HepG2 (cell line): ENCODE data around the gene TRPT1. TPM values are rescaled to one million over a fixed set of nuclear protein-coding genes. Genes with fewer than 3 reads are reported as not detected.
A peak's percentile ranks its signal among the peaks of the same experiment; 100 is the strongest.

ENCODE experiments used
- ETV5 ChIP-seq: IDR thresholded peaks from 2 replicates; pipeline ENCODE4 v1.6.1; 2018; ENCODE audit warnings: missing biosample characterization, missing genetic modification reagents, inconsistent platforms, borderline replicate concordance
- HMGA1 ChIP-seq: sonication (generic); formaldehyde crosslinking; conservative IDR thresholded peaks from 2 replicates; pipeline ENCODE4 v1.4.0; 2020; ENCODE audit warnings: missing genetic modification reagents
- HNF4A ChIP-seq: sonication (generic); formaldehyde crosslinking; IDR thresholded peaks from 2 replicates; pipeline ENCODE4 v1.4.0; 2020; ENCODE audit warnings: missing genetic modification reagents
- KDM3A ChIP-seq: IDR thresholded peaks from 2 replicates; pipeline ENCODE4 v1.6.1; 2018; ENCODE audit warnings: low read depth, missing compliant biosample characterization
- MEIS2 ChIP-seq: sonication (generic); formaldehyde crosslinking; IDR thresholded peaks from 2 replicates; pipeline ENCODE4 v1.9.0; 2021; ENCODE audit warnings: mild to moderate bottlenecking, missing genetic modification reagents
- NAIF1 ChIP-seq: sonication (generic); formaldehyde crosslinking; IDR thresholded peaks from 2 replicates; pipeline ENCODE4 v1.5.0; 2020; ENCODE audit warnings: mild to moderate bottlenecking, missing genetic modification reagents, borderline replicate concordance
- SIN3A ChIP-seq: IDR thresholded peaks from 2 replicates; pipeline ENCODE4 v1.6.1; 2011; ENCODE audit warnings: low read depth, mild to moderate bottlenecking, control low read depth, low read length, borderline replicate concordance
- ZFYVE20 ChIP-seq: sonication (generic); formaldehyde crosslinking; IDR thresholded peaks from 2 replicates; pipeline ENCODE4 v1.8.0; 2023; ENCODE audit warnings: low read depth, mild to moderate bottlenecking, moderate library complexity, missing genetic modification reagents, borderline replicate concordance
- ZNF33A ChIP-seq: sonication (generic); formaldehyde crosslinking; IDR thresholded peaks from 2 replicates; pipeline ENCODE4 v1.5.1; 2020; ENCODE audit warnings: missing genetic modification reagents, mild to moderate bottlenecking, moderate library complexity, borderline replicate concordance
- ZNF468 ChIP-seq: sonication (generic); formaldehyde crosslinking; IDR thresholded peaks from 2 replicates; pipeline ENCODE4 v1.8.0; 2022; ENCODE audit warnings: mild to moderate bottlenecking, moderate library complexity, missing genetic modification reagents
- ZNF589 ChIP-seq: sonication (generic); formaldehyde crosslinking; conservative IDR thresholded peaks from 2 replicates; pipeline ENCODE4 v1.8.0; 2022; ENCODE audit warnings: mild to moderate bottlenecking, moderate library complexity, missing genetic modification reagents
- ZSCAN30 ChIP-seq: sonication (generic); formaldehyde crosslinking; IDR thresholded peaks from 2 replicates; pipeline ENCODE4 v1.5.0; 2020; ENCODE audit warnings: mild to moderate bottlenecking, missing genetic modification reagents
- polyA plus RNA-seq, 8 experiments: library from polyadenylated mRNA; depleted of rRNA in 3 of 8; stranded (reverse) in 7 of 8; unstranded in 1 of 8; fragments of >200 nt; fragmentation: Illumina TruSeq in 4 of 8; extraction: Trizol in 4 of 8; gene quantifications; 2 replicates each; pipeline versions ENCODE4 v1.2.1 to v1.2.3, GENCODE V29; 2011 to 2016; ENCODE audit warnings: low read depth in 4 of 8, missing spikeins in 1 of 8, mixed read lengths in 1 of 8; ENCODE audit not compliant: insufficient read depth in 1 of 8
- total RNA-seq, 5 experiments: library from RNA; depleted of rRNA; stranded (reverse); fragments of >200 nt; fragmentation: Illumina TruSeq; extraction: Trizol; gene quantifications; 2 replicates each; pipeline ENCODE4 v1.2.3, GENCODE V29; 2016; ENCODE audit warnings: low read depth in 1 of 5
- TF ChIP-seq, protein P1 (sequence below), 2 experiments: sonication (generic) in 1 of 2; formaldehyde crosslinking in 1 of 2; IDR thresholded peaks; 2 replicates each; pipeline versions ENCODE4 v1.4.0 to v1.6.1; 2018 to 2020; ENCODE audit warnings: missing genetic modification reagents in 2 of 2, borderline replicate concordance in 1 of 2, low read depth in 1 of 2, mild to moderate bottlenecking in 1 of 2, missing biosample characterization in 1 of 2
- TF ChIP-seq, protein P2 (sequence below): sonication (generic); formaldehyde crosslinking; IDR thresholded peaks from 2 replicates; pipeline ENCODE4 v1.4.0; 2020; ENCODE audit warnings: mild to moderate bottlenecking, missing genetic modification reagents
- TF ChIP-seq, protein P3 (sequence below): IDR thresholded peaks from 2 replicates; pipeline ENCODE4 v1.6.1; 2016
- TF ChIP-seq, protein P4 (sequence below): sonication (generic); formaldehyde crosslinking; IDR thresholded peaks from one replicate; pipeline ENCODE4 v1.5.1; 2020; ENCODE audit warnings: mild to moderate bottlenecking, missing genetic modification reagents; ENCODE audit errors: not compliant biosample characterization

The TRPT1 gene
- total and polyA plus RNA-seq, 2 of the 13 experiments (the other 11 are each of a cell fraction or from before 2014, with no cell fraction given) = 24.8 to 40.7 TPM

DNA sequence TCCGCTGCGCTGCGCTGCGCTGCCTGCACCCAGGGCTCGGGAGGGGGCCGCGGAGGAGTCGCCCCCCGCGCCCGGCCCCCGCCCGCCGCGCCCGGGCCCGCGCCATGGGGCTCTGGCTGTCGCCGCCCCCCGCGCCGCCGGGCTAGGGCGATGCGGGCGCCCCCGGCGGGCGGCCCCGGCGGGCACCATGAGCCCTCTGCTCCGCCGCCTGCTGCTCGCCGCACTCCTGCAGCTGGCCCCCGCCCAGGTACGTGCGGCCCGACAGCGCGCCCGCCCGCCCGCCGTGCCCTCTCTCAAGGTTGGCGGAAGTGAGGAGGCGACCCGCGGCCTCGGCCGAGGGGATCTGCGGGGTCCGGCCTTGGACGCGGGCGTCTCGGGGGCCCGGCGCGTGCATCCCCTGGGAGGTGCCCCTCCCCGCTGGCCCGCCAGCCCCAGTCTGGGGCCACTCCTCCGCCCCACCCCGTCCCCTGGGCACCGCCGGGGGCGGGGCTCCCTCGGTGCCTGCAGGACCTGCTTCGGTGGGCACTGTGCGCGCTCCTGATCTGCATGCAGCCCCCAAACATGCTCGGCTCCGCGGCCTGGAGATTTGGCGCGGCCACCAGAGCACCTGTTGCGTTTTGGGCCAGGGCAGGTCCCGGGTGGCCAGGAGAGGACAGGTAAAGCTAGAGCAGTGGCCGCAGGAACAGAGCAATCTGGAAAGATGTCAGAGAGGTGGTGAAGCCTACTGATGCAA is 8.8 kb upstream of the TRPT1 start (continued):
- TF ChIP-seq ETV5 (CRISPR knock-in tag) = peak; percentile 81; the same call in 1 of the 2 replicates
- TF ChIP-seq MEIS2 (CRISPR knock-in tag) = 0 out of 2 replicates have a peak, but pooled peaks have one; percentile 50
- TF ChIP-seq KDM3A (CRISPR knock-in tag) = no peak; the same call in 1 of the 2 replicates
- TF ChIP-seq, protein P1, sequence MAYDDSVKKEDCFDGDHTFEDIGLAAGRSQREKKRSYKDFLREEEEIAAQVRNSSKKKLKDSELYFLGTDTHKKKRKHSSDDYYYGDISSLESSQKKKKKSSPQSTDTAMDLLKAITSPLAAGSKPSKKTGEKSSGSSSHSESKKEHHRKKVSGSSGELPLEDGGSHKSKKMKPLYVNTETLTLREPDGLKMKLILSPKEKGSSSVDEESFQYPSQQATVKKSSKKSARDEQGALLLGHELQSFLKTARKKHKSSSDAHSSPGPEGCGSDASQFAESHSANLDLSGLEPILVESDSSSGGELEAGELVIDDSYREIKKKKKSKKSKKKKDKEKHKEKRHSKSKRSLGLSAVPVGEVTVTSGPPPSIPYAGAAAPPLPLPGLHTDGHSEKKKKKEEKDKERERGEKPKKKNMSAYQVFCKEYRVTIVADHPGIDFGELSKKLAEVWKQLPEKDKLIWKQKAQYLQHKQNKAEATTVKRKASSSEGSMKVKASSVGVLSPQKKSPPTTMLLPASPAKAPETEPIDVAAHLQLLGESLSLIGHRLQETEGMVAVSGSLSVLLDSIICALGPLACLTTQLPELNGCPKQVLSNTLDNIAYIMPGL (CRISPR knock-in tag; IDR thresholded peaks at IDR 0.05; ENCODE audit: borderline replicate concordance in 1 of 2, low read depth in 1 of 2) = 0 out of 4 replicates have a peak, but pooled peaks of 1 of the 2 experiments have one; percentile 28
- TF ChIP-seq, protein P2, sequence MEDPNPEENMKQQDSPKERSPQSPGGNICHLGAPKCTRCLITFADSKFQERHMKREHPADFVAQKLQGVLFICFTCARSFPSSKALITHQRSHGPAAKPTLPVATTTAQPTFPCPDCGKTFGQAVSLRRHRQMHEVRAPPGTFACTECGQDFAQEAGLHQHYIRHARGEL (CRISPR knock-in tag) = no peak
- TF ChIP-seq ZFYVE20 = no peak
- TF ChIP-seq ZNF33A (CRISPR knock-in tag) = no peak
- TF ChIP-seq, protein P3, sequence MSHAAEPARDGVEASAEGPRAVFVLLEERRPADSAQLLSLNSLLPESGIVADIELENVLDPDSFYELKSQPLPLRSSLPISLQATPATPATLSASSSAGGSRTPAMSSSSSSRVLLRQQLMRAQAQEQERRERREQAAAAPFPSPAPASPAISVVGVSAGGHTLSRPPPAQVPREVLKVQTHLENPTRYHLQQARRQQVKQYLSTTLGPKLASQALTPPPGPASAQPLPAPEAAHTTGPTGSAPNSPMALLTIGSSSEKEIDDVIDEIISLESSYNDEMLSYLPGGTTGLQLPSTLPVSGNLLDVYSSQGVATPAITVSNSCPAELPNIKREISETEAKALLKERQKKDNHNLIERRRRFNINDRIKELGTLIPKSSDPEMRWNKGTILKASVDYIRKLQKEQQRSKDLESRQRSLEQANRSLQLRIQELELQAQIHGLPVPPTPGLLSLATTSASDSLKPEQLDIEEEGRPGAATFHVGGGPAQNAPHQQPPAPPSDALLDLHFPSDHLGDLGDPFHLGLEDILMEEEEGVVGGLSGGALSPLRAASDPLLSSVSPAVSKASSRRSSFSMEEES (CRISPR knock-in tag) = 0 out of 2 replicates have a peak, but pooled peaks have one; percentile 21
- no peak for TF ChIP-seq HMGA1 (CRISPR knock-in tag)
- TF ChIP-seq HNF4A (CRISPR knock-in tag) = no peak
- no peak for TF ChIP-seq ZSCAN30 (CRISPR knock-in tag)
- no peak for TF ChIP-seq ZNF468 (CRISPR knock-in tag)
- TF ChIP-seq, protein P4, sequence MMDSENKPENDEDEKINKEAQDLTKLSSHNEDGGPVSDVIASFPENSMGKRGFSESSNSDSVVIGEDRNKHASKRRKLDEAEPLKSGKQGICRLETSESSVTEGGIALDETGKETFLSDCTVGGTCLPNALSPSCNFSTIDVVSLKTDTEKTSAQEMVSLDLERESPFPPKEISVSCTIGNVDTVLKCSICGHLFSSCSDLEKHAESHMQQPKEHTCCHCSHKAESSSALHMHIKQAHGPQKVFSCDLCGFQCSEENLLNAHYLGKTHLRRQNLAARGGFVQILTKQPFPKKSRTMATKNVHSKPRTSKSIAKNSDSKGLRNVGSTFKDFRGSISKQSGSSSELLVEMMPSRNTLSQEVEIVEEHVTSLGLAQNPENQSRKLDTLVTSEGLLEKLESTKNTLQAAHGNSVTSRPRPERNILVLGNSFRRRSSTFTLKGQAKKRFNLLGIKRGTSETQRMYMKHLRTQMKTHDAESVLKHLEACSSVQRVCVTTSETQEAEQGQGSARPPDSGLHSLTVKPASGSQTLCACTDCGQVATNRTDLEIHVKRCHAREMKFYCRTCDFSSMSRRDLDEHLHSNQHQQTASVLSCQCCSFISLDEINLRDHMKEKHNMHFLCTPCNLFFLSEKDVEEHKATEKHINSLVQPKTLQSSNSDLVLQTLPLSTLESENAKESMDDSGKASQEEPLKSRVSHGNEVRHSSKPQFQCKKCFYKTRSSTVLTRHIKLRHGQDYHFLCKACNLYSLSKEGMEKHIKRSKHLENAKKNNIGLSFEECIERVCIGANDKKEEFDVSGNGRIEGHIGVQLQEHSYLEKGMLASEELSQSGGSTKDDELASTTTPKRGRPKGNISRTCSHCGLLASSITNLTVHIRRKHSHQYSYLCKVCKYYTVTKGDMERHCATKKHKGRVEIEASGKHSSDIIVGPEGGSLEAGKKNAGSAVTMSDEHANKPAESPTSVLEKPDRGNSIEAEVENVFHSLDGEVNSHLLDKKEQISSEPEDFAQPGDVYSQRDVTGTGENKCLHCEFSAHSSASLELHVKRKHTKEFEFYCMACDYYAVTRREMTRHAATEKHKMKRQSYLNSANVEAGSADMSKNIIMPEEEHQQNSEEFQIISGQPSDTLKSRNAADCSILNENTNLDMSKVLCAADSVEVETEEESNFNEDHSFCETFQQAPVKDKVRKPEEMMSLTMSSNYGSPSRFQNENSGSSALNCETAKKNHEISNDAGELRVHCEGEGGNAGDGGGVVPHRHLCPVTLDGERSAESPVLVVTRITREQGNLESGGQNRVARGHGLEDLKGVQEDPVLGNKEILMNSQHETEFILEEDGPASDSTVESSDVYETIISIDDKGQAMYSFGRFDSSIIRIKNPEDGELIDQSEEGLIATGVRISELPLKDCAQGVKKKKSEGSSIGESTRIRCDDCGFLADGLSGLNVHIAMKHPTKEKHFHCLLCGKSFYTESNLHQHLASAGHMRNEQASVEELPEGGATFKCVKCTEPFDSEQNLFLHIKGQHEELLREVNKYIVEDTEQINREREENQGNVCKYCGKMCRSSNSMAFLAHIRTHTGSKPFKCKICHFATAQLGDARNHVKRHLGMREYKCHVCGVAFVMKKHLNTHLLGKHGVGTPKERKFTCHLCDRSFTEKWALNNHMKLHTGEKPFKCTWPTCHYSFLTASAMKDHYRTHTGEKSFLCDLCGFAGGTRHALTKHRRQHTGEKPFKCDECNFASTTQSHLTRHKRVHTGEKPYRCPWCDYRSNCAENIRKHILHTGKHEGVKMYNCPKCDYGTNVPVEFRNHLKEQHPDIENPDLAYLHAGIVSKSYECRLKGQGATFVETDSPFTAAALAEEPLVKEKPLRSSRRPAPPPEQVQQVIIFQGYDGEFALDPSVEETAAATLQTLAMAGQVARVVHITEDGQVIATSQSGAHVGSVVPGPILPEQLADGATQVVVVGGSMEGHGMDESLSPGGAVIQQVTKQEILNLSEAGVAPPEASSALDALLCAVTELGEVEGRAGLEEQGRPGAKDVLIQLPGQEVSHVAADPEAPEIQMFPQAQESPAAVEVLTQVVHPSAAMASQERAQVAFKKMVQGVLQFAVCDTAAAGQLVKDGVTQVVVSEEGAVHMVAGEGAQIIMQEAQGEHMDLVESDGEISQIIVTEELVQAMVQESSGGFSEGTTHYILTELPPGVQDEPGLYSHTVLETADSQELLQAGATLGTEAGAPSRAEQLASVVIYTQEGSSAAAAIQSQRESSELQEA (CRISPR knock-in tag) = no peak
- TF ChIP-seq SIN3A = no peak
- no peak for TF ChIP-seq ZNF589 (CRISPR knock-in tag)
- no peak for TF ChIP-seq NAIF1
